Karpas-422 (cell line): Measurements from ENCODE around the gene MORF4L2. TPM values are rescaled to one million over a fixed set of nuclear protein-coding genes. Genes with fewer than 3 reads are reported as not detected.

ENCODE experiments used
- DNase-seq: peaks from one replicate; pipeline ENCODE4 v3.0.0-alpha.2; 2015
- H2AFZ ChIP-seq: fragments of 200-600 bp; sonication (generic); 2 replicates; pipeline ENCODE4 v1.6.1; 2014; ENCODE audit warnings: antibody characterized with exemption, low read length, mixed read lengths
- H3K27ac ChIP-seq: fragments of 200-600 bp; sonication (generic); 2 replicates; pipeline ENCODE4 v1.5.1; 2014; ENCODE audit warnings: mild to moderate bottlenecking, low read length, moderate library complexity
- H3K27me3 ChIP-seq: fragments of 200-600 bp; sonication (generic); 2 replicates; pipeline ENCODE4 v1.6.1; 2014; ENCODE audit warnings: low read length, mixed read lengths
- H3K36me3 ChIP-seq: fragments of 200-600 bp; sonication (generic); 2 replicates; pipeline ENCODE4 v1.6.1; 2014; ENCODE audit warnings: low read length, mixed read lengths; ENCODE audit not compliant: insufficient read depth
- H3K4me1 ChIP-seq: fragments of 200-600 bp; sonication (generic); 2 replicates; pipeline ENCODE4 v1.6.1; 2014; ENCODE audit warnings: mild to moderate bottlenecking, low read length, mixed read lengths
- H3K4me2 ChIP-seq: fragments of 200-600 bp; sonication (generic); 2 replicates; pipeline ENCODE4 v1.6.1; 2014; ENCODE audit warnings: low read length, low read depth, mild to moderate bottlenecking; ENCODE audit not compliant: poor library complexity, severe bottlenecking
- H3K4me3 ChIP-seq: fragments of 200-600 bp; sonication (generic); 2 replicates; pipeline ENCODE4 v1.5.1; 2014; ENCODE audit warnings: mild to moderate bottlenecking, antibody characterized with exemption, low read length, mixed read lengths
- H3K79me2 ChIP-seq: fragments of 200-600 bp; sonication (generic); 2 replicates; pipeline ENCODE4 v1.6.1; 2014; ENCODE audit warnings: mild to moderate bottlenecking, low read length, mixed read lengths
- H3K9ac ChIP-seq: fragments of 200-600 bp; sonication (generic); 2 replicates; pipeline ENCODE4 v1.6.0; 2014; ENCODE audit warnings: low read length
- H3K9me2 ChIP-seq: fragments of 200-600 bp; sonication (generic), shearing (Covaris generic); replicated peaks from 2 replicates; pipeline ENCODE4 v1.6.0; 2014; ENCODE audit warnings: mild to moderate bottlenecking, low read length, moderate library complexity; ENCODE audit not compliant: insufficient read depth
- H3K9me3 ChIP-seq: fragments of 300-700, 200-600 bp; sonication (generic); 2 replicates; pipeline ENCODE4 v1.6.1; 2014; ENCODE audit warnings: low read length, mixed read lengths
- H4K20me1 ChIP-seq: fragments of 200-600 bp; sonication (generic); 2 replicates; pipeline ENCODE4 v1.6.1; 2014; ENCODE audit warnings: mild to moderate bottlenecking, antibody characterized with exemption, low read length, low read depth; ENCODE audit not compliant: insufficient read depth
- total RNA-seq: library from RNA; depleted of rRNA; stranded (reverse); fragments of >200 nt; shearing (Covaris generic); gene quantifications from 2 replicates; pipeline ENCODE4 v1.2.3, GENCODE V29; 2014; ENCODE audit warnings: low replicate concordance; rRNA removed

MORF4L2 gene
- total RNA-seq, 1 experiment from 2014 or later, result 83.4 TPM

DNA sequence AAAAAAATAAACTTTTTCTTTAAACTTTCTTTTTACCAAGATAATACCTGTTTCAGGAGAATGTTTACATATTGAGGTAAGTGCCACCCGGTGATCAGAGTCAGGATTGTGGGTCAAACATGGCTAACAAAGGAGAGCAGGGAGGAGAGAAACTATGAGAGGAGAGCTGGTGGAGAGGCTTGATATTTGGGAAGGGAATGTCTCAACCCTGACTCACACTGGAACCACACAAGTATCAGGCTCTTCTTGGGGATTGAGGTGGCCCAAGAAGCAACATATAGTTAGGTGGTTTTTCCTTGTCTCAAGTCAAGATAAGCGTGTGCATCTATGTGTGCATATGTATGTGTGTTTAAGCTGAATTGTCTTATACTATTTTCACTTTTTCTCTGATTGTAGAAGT is 51.1 kb downstream of the MORF4L2 start:
- H3K9ac ChIP-seq, result no peak overlapping the region

DNA sequence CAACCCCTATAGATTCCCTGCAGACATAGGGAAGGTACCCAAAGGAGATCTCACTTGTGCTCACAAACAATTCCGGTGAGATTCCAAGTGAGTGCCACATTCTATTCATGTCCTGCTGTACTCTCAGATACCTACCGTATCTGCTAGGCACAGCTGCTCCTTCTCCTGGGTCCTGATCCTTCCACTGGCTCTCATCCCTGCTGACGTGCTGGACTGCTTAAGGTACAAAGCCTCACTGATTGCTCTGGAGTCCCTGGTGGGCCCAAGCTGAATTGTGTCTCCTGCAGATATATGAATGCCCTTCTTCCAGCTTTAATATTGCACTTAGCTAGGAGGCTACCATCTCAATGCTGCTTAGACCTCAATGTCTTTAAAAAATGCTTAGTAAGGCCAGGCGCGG is 55.4 kb downstream of the MORF4L2 start:
- no peak for DNase-seq
- H3K9me3 ChIP-seq, result no peaks in the 10 kb centered on the region
- H3K9me2 ChIP-seq, result no peaks in the 10 kb centered on the region
- no peaks in the 10 kb centered on the region for H3K27me3 ChIP-seq
- no peak overlapping the region for H3K27ac ChIP-seq
- no peak overlapping the region for H3K9ac ChIP-seq
- no peaks in the 10 kb centered on the region for H3K79me2 ChIP-seq
- H3K4me2 ChIP-seq, result no peak overlapping the region
- no peak overlapping the region for H3K4me3 ChIP-seq
- no peaks in the 10 kb centered on the region for H3K36me3 ChIP-seq
- H4K20me1 ChIP-seq, result no peaks in the 10 kb centered on the region
- peaks cover 9% of the 10 kb centered on the region for H3K4me1 ChIP-seq
- no peak overlapping the region for H2AFZ ChIP-seq

More for the DNA sequence above, 51.1 kb downstream of the MORF4L2 start:
- Histone ChIP-seq H3K36me3 (no peaks in the 10 kb centered on the region), H3K27me3 (no peaks in the 10 kb centered on the region), H3K4me2 (no peak overlapping the region), H3K4me1 (no peaks in the 10 kb centered on the region), H3K27ac (no peak overlapping the region), H3K79me2 (no peaks in the 10 kb centered on the region), H4K20me1 (no peaks in the 10 kb centered on the region), H2AFZ (no peak overlapping the region), H3K4me3 (no peak overlapping the region), H3K9me2 (no peaks in the 10 kb centered on the region), H3K9me3 (no peaks in the 10 kb centered on the region)
- DNase-seq, result no peak

DNA sequence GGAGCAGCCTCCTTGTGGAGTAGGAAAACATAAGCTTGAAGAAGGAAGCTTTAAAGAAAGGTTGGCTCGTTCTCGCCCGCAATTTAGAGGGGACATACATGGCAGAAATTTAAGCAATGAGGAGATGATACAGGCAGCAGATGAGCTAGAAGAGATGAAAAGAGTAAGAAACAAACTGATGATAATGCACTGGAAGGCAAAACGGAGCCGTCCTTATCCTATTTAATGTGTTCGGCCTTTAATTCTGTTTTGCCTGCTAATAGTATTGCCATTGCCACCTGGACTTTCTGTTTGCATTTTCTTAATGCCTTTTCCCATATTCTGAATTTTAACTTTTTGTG is 56.4 kb downstream of the MORF4L2 start:
- Histone ChIP-seq H3K79me2 (no peaks in the 10 kb centered on the region), H3K27me3 (no peaks in the 10 kb centered on the region), H3K36me3 (no peaks in the 10 kb centered on the region), H3K27ac (no peak overlapping the region), H2AFZ (no peak overlapping the region), H3K9ac (peak overlapping the region; percentile 75), H4K20me1 (no peaks in the 10 kb centered on the region), H3K9me3 (no peaks in the 10 kb centered on the region), H3K4me1 (peaks cover 9% of the 10 kb centered on the region), H3K9me2 (no peaks in the 10 kb centered on the region), H3K4me2 (peak overlapping the region; percentile 86), H3K4me3 (peak overlapping the region; percentile 79; the same call in 1 of the 2 replicates)
- DNase-seq, result no peak

- Histone ChIP-seq H3K9me2 (no peaks in the 10 kb centered on the region), H3K9ac (peak overlapping the region; percentile 75), H3K79me2 (no peaks in the 10 kb centered on the region), H3K4me3 (peak overlapping the region; percentile 79), H3K4me1 (peaks cover 9% of the 10 kb centered on the region), H3K4me2 (peak overlapping the region; percentile 86), H3K36me3 (no peaks in the 10 kb centered on the region), H2AFZ (peak overlapping the region; percentile 74), H3K27me3 (no peaks in the 10 kb centered on the region), H3K27ac (no peak overlapping the region), H4K20me1 (no peaks in the 10 kb centered on the region), H3K9me3 (no peaks in the 10 kb centered on the region)
- peak; percentile 55 for DNase-seq
Measured at GRCh38 chrX:103629318-103630170, 57.0 kb downstream of the MORF4L2 start.

DNA sequence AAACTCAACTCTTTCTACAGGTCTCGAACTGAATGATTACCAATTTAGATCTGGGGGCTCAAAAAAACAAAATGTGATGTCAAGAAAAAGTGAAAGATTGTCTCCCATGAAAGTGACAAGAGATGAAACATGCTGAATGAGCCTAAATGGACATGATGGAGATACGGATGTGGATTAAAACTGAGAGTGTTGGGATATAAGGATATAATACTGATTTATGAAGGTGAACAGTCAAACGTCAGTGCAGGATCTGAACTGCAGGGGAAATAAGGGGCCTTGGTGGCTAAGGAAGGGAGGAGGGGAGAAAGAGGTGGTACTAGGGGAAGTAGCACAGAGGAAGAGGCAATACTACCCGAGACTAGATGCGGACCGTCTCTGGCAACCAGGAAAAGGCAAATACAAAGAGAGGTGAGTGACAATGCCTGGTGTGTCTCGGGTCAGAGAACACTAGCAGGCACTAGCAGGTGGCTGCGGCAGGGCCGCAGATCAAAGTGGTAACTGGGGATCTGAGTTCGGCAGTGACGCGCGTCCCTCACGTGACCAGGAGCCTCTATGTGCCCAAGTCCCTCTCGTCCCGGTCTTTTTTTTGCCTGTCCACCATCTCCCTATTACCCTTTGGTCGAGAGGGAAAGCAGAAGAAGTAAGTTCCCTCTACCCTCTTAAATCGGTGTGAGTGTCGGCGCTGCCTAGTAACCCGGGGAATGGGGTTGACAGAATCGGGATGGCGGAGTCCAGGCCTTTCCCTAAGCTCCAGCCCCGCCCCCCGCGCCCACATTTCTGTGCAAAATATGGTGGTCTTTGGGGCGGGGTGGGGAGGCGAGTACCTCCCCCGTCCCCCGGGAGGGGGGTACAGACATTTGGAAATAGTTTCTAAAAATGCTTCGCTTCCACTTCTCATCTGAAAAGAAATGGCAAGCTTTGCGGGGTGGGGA is 57.8 kb downstream of the MORF4L2 start, which contains the start of gene TCEAL1:
Gene TCEAL1 (plus strand): TSS at position 590 of the 932 bp plus-strand sequence. CDS start 942 bp downstream, outside the sequence.
- DNase-seq, result peak; percentile 62
- Histone ChIP-seq H3K9me2 (no peaks in the 10 kb centered on the region), H3K27me3 (no peaks in the 10 kb centered on the region), H2AFZ (peak within 1 kb of the TSS; percentile 74), H3K4me1 (peaks cover 9% of the 10 kb centered on the region), H3K9ac (peak within 1 kb of the TSS; percentile 75), H4K20me1 (no peaks in the 10 kb centered on the region), H3K79me2 (no peaks in the 10 kb centered on the region), H3K4me2 (peak within 1 kb of the TSS; percentile 86), H3K9me3 (no peaks in the 10 kb centered on the region), H3K27ac (no peak within 1 kb of the TSS), H3K36me3 (no peaks in the 10 kb centered on the region), H3K4me3 (peak within 1 kb of the TSS; percentile 79)

DNA sequence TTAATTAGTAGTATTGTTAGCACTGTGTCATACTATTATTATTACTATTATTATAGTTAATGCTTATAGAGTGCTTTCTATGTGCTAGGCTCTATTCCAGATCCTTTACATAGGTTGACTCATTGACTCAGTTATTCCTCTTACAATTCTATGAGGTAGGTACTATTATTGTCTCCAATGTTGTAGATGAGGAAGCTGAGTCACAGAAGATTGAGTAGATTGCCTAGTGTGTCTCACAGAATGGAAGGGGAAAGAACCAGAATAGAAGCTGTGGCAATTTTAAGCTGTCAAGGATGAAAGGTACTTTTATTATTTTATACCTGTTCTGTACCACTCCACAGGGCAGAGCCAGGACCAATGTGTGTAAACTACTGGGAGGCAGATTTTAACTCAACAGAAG is 59.6 kb downstream of the MORF4L2 start:
- H3K9ac ChIP-seq, result no peak overlapping the region
- H3K27ac ChIP-seq, result no peak overlapping the region
- H3K9me3 ChIP-seq, result no peaks in the 10 kb centered on the region
- no peaks in the 10 kb centered on the region for H4K20me1 ChIP-seq
- H3K4me3 ChIP-seq, result no peak overlapping the region
- H3K4me1 ChIP-seq, result peaks cover 9% of the 10 kb centered on the region
- no peaks in the 10 kb centered on the region for H3K27me3 ChIP-seq
- H2AFZ ChIP-seq, result no peak overlapping the region
- no peaks in the 10 kb centered on the region for H3K36me3 ChIP-seq
- no peak for DNase-seq
- no peaks in the 10 kb centered on the region for H3K9me2 ChIP-seq
- no peak overlapping the region for H3K4me2 ChIP-seq
- no peaks in the 10 kb centered on the region for H3K79me2 ChIP-seq

Other genes starting within 250 kb of the MORF4L2 start
- gene RAB40A, start 167.2 kb downstream of the MORF4L2 start, total RNA-seq, result 0.11 and 0.15 TPM in 2 replicates
- 19.8 and 35.4 TPM in 2 replicates for gene TCEAL4, start 101.2 kb downstream of the MORF4L2 start, total RNA-seq
- gene TCEAL3, start 78.7 kb downstream of the MORF4L2 start, total RNA-seq, result 1.8 and 6.9 TPM in 2 replicates
- gene TCEAL1, start 57.7 kb downstream of the MORF4L2 start, total RNA-seq, result 22.1 and 34.2 TPM in 2 replicates
- not detected in 2 replicates for gene TMEM31, start 24.2 kb upstream of the MORF4L2 start, total RNA-seq
- gene PLP1, start 90.1 kb upstream of the MORF4L2 start, total RNA-seq, result 1.2 TPM in 1 of 2 replicates, not detected in the other
- gene RAB9B, start 145.6 kb upstream of the MORF4L2 start, total RNA-seq, result not detected in 2 replicates